ENCODE data around the gene PSMG4. TPM values are rescaled to one million over a fixed set of nuclear protein-coding genes. Genes with fewer than 3 reads are reported as not detected.
A peak's percentile ranks its signal among the peaks of the same experiment; 100 is the strongest.

PSMG4 gene
- total RNA-seq: 10 to 100 TPM; 21.8 to 29.1 TPM

GRCh38 chr6:3258720-3259490 is at the start of gene PSMG4:
TSS of gene PSMG4 (plus strand) at chr6:3258947. CDS start at chr6:3259023, 76 bp downstream.
- ATAC-seq (replicated peaks in 1 of 2) (peak; percentile 85 to 88), DNase-seq (peak; percentile 95 to 98)
- Mint-ChIP-seq H3K27ac (peak within 1 kb of the TSS; percentile 94), H3K4me3 (peak within 1 kb of the TSS; percentile 93 to 95), H3K36me3 (ENCODE audit: insufficient read depth in 2 of 2) (peaks cover 5 to 11% of the 10 kb centered on the region in 2 donors), H3K9me3 (peaks cover 0 to 3% of the 10 kb centered on the region in 2 donors), H3K27me3 (ENCODE audit: low read depth) (peaks cover 13% of the 10 kb centered on the region), H3K4me1 (ENCODE audit: low read depth) (peaks cover 40% of the 10 kb centered on the region)

- peaks cover 25% of the 10 kb centered on the region for H3K4me1 Mint-ChIP-seq (ENCODE audit: low read depth)
- peak overlapping the region; percentile 82 for H3K27ac Mint-ChIP-seq
- ATAC-seq (replicated peaks in 1 of 2) (peak; percentile 88 to 90), DNase-seq (peak; percentile 65 to 69)
- H3K27me3 Mint-ChIP-seq (ENCODE audit: low read depth): peaks cover 52% of the 10 kb centered on the region
- H3K4me3 Mint-ChIP-seq: peak overlapping the region; percentile 81 to 86
- peaks cover 0 to 4% of the 10 kb centered on the region in 2 donors for H3K36me3 Mint-ChIP-seq (ENCODE audit: insufficient read depth in 2 of 2)
- no peaks in the 10 kb centered on the region for H3K9me3 Mint-ChIP-seq
Measured at GRCh38 chr6:3209114-3210023, 49.4 kb upstream of the PSMG4 start.

- DNase-seq (no peak), ATAC-seq (replicated peaks in 1 of 2) (peak in 1 of 2 donors; percentile 23)
- Mint-ChIP-seq H3K4me3 (no peak overlapping the region), H3K36me3 (ENCODE audit: insufficient read depth in 2 of 2) (peaks cover 0 to 4% of the 10 kb centered on the region in 2 donors), H3K9me3 (no peaks in the 10 kb centered on the region), H3K27ac (peak overlapping the region; percentile 82), H3K27me3 (ENCODE audit: low read depth) (peaks cover 51% of the 10 kb centered on the region), H3K4me1 (ENCODE audit: low read depth) (peaks cover 25% of the 10 kb centered on the region)
Measured at GRCh38 chr6:3210024-3210610, 48.6 kb upstream of the PSMG4 start.

- Mint-ChIP-seq H3K9me3 (no peaks in the 10 kb centered on the region), H3K27ac (no peak overlapping the region)
- ATAC-seq (replicated peaks in 1 of 2): no peak
Measured at GRCh38 chr6:3211681-3212080, 47.1 kb upstream of the PSMG4 start.

GRCh38 chr6:3212261-3212660 is 46.5 kb upstream of the PSMG4 start:
- no peaks in the 10 kb centered on the region for H3K36me3 Mint-ChIP-seq (ENCODE audit: insufficient read depth in 2 of 2)
- no peaks in the 10 kb centered on the region for H3K9me3 Mint-ChIP-seq
- H3K4me3 Mint-ChIP-seq: no peak overlapping the region
- DNase-seq (no peak), ATAC-seq (replicated peaks in 1 of 2) (no peak)
- H3K4me1 Mint-ChIP-seq (ENCODE audit: low read depth): peaks cover 25% of the 10 kb centered on the region
- H3K27ac Mint-ChIP-seq: no peak overlapping the region
- peaks cover 49% of the 10 kb centered on the region for H3K27me3 Mint-ChIP-seq (ENCODE audit: low read depth)

More at GRCh38 chr6:3211681-3212080, 47.1 kb upstream of the PSMG4 start:
- DNase-seq: no peak
- Mint-ChIP-seq H3K4me1 (ENCODE audit: low read depth) (peaks cover 25% of the 10 kb centered on the region), H3K36me3 (ENCODE audit: insufficient read depth in 2 of 2) (no peaks in the 10 kb centered on the region), H3K4me3 (no peak overlapping the region), H3K27me3 (ENCODE audit: low read depth) (peaks cover 52% of the 10 kb centered on the region)

- peaks cover 56% of the 10 kb centered on the region for H3K27me3 Mint-ChIP-seq (ENCODE audit: low read depth)
- no peak for ATAC-seq (replicated peaks in 1 of 2)
- no peak for DNase-seq
- no peak overlapping the region for H3K27ac Mint-ChIP-seq
- H3K4me3 Mint-ChIP-seq: no peak overlapping the region
- no peaks in the 10 kb centered on the region for H3K36me3 Mint-ChIP-seq (ENCODE audit: insufficient read depth in 2 of 2)
- no peaks in the 10 kb centered on the region for H3K9me3 Mint-ChIP-seq
- H3K4me1 Mint-ChIP-seq (ENCODE audit: low read depth): peaks cover 20% of the 10 kb centered on the region
Measured at GRCh38 chr6:3213334-3213695, 45.4 kb upstream of the PSMG4 start.

GRCh38 chr6:3214898-3215297 is 43.8 kb upstream of the PSMG4 start:
- Mint-ChIP-seq H3K4me1 (ENCODE audit: low read depth) (peaks cover 4% of the 10 kb centered on the region), H3K9me3 (no peaks in the 10 kb centered on the region), H3K4me3 (no peak overlapping the region), H3K27ac (no peak overlapping the region), H3K36me3 (ENCODE audit: insufficient read depth in 2 of 2) (no peaks in the 10 kb centered on the region), H3K27me3 (ENCODE audit: low read depth) (peaks cover 70% of the 10 kb centered on the region)
- no peak for DNase-seq
- no peak for ATAC-seq (replicated peaks in 1 of 2)

GRCh38 chr6:3217286-3217685 is 41.5 kb upstream of the PSMG4 start:
- no peak overlapping the region for H3K27ac Mint-ChIP-seq
- peaks cover 78% of the 10 kb centered on the region for H3K27me3 Mint-ChIP-seq (ENCODE audit: low read depth)

GRCh38 chr6:3218266-3218665 is 40.5 kb upstream of the PSMG4 start:
- Mint-ChIP-seq H3K27ac (no peak overlapping the region), H3K4me3 (no peak overlapping the region), H3K9me3 (peaks cover 6% of the 10 kb centered on the region in 2 donors), H3K36me3 (ENCODE audit: insufficient read depth in 2 of 2) (peaks cover 0 to 5% of the 10 kb centered on the region in 2 donors), H3K27me3 (ENCODE audit: low read depth) (peaks cover 73% of the 10 kb centered on the region), H3K4me1 (ENCODE audit: low read depth) (no peaks in the 10 kb centered on the region)
- ATAC-seq (replicated peaks in 1 of 2) (no peak), DNase-seq (no peak)

More at GRCh38 chr6:3217286-3217685, 41.5 kb upstream of the PSMG4 start:
- peaks cover 0 to 5% of the 10 kb centered on the region in 2 donors for H3K36me3 Mint-ChIP-seq (ENCODE audit: insufficient read depth in 2 of 2)
- DNase-seq: no peak
- H3K4me3 Mint-ChIP-seq: no peak overlapping the region
- peaks cover 6% of the 10 kb centered on the region in 2 donors for H3K9me3 Mint-ChIP-seq
- ATAC-seq (replicated peaks in 1 of 2): no peak
- no peaks in the 10 kb centered on the region for H3K4me1 Mint-ChIP-seq (ENCODE audit: low read depth)

GRCh38 chr6:3220366-3220765 is 38.4 kb upstream of the PSMG4 start:
- Mint-ChIP-seq H3K4me1 (ENCODE audit: low read depth) (no peaks in the 10 kb centered on the region), H3K36me3 (ENCODE audit: insufficient read depth in 2 of 2) (peaks cover 0 to 5% of the 10 kb centered on the region in 2 donors), H3K9me3 (peaks cover 6% of the 10 kb centered on the region in 2 donors), H3K27ac (no peak overlapping the region), H3K27me3 (ENCODE audit: low read depth) (peaks cover 75% of the 10 kb centered on the region), H3K4me3 (no peak overlapping the region)
- ATAC-seq (replicated peaks in 1 of 2): no peak
- no peak for DNase-seq

GRCh38 chr6:3221578-3221977 is 37.2 kb upstream of the PSMG4 start:
- H3K4me1 Mint-ChIP-seq (ENCODE audit: low read depth): peaks cover 2% of the 10 kb centered on the region
- peaks cover 78% of the 10 kb centered on the region for H3K27me3 Mint-ChIP-seq (ENCODE audit: low read depth)

GRCh38 chr6:3222506-3223038 is 36.2 kb upstream of the PSMG4 start:
- Mint-ChIP-seq H3K4me1 (ENCODE audit: low read depth) (peaks cover 9% of the 10 kb centered on the region), H3K27me3 (ENCODE audit: low read depth) (peaks cover 79% of the 10 kb centered on the region)
- DNase-seq: no peak

More at GRCh38 chr6:3221578-3221977, 37.2 kb upstream of the PSMG4 start:
- peaks cover 6% of the 10 kb centered on the region in 2 donors for H3K9me3 Mint-ChIP-seq
- H3K4me3 Mint-ChIP-seq: no peak overlapping the region
- DNase-seq (no peak), ATAC-seq (replicated peaks in 1 of 2) (no peak)
- H3K27ac Mint-ChIP-seq: peak overlapping the region; percentile 25
- peaks cover 0 to 5% of the 10 kb centered on the region in 2 donors for H3K36me3 Mint-ChIP-seq (ENCODE audit: insufficient read depth in 2 of 2)

More at GRCh38 chr6:3222506-3223038, 36.2 kb upstream of the PSMG4 start:
- Mint-ChIP-seq H3K27ac (no peak overlapping the region), H3K4me3 (no peak overlapping the region), H3K36me3 (ENCODE audit: insufficient read depth in 2 of 2) (peaks cover 0 to 5% of the 10 kb centered on the region in 2 donors), H3K9me3 (peaks cover 6% of the 10 kb centered on the region in 2 donors)
- ATAC-seq (replicated peaks in 1 of 2): no peak

Measured in activated T-cell treated with anti-CD3 and anti-CD28 coated beads, Interleukin-2, amount 50 U/mL, for 72 hours (primary cell).